HG02884 (cell line): Measurements from ENCODE around the gene AFF2.

Experiments used
- ATAC-seq: cut with Tn5 transposase; IDR thresholded peaks from one replicate; pipeline ENCODE4 v1.9.1; 2021; ENCODE audit warnings: mild to moderate bottlenecking, moderate library complexity; ENCODE audit not compliant: unreplicated experiment

The AFF2 gene

DNA sequence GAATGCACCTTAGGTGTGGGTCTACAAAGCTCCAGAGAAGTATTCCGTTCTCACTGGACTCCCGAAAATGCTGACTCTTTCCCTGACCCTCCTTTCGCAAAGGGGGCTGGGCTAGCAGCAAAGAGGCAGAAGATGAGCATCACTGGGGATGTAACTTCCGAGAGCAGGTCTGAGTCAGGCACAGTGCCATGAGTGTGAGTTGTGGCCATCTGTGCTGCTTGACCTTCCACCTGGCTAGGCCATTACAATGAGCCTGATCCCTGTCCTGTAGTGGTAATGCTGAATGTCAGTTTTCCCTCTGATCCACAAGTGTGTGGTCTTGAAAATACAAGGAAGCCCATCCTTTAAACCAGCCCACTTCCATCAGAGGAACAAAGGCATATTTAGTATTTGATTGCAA, 479.4 kb downstream of the AFF2 start:
- no peak for ATAC-seq

DNA sequence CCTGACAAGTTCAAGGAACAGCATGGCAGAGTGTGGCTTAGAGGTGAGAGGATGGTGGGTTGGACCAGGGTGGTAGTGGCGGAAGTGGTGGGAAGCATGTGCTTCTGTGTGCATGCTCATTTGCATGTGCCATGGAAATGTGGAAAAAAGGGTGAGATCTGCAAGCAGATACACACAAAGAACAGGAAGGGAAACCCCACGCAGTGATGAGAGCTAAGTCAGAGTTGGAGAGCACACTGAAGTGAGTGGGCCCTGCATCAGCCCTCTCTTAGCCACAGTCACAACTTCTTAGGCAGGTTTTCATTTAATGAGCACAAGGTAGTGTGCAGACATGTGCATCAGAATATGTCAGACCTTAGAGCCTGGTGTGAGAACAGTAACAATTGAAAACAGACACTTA, 483.8 kb downstream of the AFF2 start:
- ATAC-seq, result peak; percentile 47

DNA sequence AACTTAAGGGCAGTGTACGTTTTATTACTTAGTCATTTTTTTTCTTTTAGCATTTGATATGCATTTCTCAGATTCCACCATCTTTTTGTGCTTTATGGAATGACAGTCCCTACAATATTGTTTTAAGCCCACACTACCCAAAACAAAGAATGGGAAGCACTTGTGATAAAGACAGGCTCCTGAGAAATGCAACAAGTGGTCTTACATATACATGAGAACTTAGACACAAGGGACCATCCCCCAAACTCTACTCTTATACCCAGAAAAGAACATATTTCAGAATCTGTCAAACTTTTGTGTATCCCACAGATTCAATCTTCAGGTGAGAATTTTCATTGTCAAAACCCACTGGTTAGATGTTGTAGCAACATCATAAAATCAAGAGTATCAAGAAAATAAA, 491.1 kb downstream of the AFF2 start:
- no peak for ATAC-seq

DNA sequence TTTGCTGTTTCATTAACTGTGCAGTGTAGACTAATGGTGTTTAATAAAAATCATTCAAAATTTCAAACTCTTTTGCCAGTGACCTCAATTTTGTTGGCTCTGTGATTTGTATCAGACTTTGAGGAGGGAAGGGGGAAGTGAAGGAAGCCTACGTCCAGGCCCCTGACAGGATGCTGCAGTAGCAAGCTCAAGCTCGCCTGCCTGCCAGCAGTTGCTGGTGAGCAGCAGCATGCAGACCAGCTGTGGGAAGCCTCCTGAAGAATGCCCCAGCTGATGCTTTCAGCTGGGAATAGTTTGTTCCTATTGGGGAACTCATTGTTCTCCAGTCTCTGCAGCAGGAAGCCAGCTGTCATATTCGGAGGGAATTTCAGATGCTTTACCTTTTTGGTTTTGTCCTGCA, 495.2 kb downstream of the AFF2 start:
- no peak for ATAC-seq

DNA sequence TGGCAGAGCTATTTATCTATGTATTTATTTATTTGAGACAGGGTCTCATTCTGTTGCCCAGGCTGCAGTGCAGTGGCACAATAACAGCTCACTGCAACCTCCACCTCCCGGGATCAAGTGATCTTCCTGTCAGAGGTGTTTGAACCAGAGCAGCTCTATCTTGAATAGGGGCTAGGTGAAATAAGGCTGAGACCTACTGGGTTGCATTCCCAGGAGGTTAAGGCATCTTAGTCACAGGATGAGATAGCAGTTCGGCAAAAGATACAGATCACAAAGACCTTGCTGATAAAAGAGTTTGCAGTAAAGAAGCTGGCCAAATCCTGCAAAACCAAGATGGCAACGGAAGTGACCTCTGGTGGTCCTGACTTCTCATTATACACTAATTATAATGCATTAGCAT, 501.9 kb downstream of the AFF2 start:
- ATAC-seq, result no peak

DNA sequence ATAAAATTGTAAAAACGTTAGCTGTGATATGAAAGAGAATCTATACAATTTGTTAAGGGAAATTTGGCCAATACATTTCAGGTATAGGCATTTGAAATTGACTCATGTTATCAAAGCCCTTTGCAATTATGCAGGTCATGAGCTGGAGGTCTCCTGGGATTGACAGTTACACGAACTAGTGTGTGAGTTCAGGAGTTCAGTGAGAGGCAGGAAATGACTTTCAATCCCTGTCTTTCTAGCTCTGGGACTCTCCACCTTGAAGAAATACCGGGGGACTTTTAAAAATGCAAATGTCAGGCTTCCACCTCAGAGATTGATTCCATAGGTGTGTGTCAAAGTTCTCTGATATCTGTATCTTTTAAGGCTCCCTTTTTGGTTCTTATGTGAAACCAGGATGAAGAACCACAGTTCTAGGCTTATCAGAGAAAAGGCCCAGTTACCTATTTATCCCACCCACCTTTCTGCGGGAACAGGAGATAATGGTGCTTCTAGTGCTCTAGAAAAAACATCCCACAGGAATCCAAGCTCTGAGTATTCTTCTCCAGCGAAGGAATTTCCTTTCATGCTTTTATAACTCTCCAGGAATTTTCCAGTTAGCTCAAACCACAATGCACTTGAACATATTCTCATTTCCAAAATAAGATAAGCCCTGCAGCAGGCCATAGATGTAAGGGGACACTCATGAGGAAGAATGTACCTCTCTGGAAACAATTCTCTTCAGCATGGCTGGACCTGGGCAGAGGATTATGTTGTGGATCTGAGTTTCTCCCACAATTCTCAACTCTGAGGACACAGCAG, 503.6 kb downstream of the AFF2 start:
- ATAC-seq, result peak; percentile 54

DNA sequence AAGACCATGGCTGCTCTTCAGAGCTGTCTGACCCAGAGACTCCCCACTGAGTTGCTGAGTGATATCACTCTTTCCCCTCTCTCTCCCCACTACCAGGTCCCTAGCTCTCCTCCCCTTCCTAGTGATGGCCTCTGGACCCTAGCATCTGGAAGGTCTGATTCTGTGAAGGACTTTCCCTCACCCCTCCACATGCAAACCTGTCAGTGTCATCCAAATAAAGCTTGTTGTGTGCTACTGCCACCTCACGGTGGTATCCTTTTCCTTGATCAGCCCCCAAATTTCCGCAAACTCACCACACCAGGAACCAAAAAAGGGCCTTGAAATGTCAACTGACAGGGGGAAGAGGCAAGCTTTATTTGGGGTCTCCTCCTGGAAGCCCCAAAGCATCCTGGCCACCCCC, 504.5 kb downstream of the AFF2 start:
- no peak for ATAC-seq

DNA sequence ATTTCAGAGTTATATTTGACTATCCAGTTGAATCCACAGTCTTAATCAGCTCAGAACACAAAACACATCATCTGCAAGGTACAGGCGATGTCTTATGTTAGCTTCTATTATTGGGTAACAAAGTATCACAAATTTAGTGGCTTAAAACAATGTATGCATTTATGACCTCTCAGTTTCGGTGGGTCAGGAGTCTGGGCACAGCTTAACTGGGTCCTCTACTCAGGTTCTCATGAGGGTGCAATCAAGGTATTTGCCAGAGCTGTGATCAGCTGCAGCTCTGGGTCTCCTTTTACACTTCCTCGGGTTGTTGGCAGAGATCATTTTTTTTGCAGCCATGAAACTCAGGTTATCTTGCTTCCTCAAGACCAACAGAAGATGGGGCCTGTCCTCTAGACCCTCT, 505.8 kb downstream of the AFF2 start:
- no peak for ATAC-seq

DNA sequence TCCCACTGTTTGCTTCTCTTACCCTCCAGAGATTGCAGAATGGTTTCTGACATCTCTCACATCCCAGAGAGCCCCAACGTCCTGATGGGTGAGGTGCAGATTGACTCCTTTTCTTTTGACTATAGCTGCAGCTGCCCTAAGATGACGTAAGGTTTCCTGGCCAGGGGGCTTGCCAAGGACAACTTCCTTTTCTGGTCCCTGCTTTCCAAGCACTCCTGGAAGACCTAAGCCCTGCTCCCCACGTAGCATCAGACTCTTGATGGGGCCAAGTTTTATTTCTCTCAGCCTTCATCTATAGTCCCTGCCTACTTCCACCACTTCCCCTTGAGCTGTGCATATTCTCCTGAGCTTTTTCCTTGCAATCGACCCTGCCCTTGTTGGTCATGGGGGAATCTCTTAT, 507.0 kb downstream of the AFF2 start:
- ATAC-seq, result no peak

DNA sequence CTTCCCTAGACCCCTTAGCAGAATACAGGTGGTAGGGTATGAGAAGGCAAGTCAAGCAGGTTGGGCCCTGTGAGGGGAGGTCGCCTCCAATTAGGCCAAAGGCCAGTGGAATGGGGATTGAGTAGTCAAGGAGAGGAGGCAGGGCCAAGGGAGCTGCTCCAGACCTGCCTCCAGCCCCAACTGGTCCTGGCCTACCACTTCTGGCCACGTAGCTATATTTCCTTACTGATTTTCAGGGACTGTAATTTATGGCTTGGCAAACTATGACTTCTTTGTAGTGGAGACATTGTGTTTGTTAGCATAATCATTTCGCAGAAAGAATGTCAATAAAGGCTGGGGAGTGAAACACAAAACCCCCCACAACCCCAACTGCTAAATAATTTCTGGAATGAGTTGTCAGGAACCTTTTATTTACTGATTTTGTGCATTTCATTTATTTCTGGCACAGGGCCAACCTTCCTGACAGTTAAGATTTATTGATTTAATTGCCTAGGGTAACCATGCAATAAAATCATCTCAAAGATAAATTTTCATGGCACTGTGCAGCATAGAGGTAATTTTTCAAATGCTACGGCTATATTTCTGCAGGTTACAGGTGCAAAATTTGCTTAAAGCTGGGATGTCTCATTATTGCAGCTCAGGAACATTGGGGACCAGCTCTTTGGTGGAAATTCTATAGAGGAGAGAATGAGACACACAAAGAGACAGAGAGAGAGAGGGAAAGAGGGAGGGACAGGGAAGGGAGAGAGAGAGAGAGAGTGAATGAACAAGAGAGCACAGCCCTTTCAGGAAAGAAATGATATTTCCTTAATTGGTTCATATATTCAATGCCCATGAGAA, 509.8 kb downstream of the AFF2 start:
- no peak for ATAC-seq

DNA sequence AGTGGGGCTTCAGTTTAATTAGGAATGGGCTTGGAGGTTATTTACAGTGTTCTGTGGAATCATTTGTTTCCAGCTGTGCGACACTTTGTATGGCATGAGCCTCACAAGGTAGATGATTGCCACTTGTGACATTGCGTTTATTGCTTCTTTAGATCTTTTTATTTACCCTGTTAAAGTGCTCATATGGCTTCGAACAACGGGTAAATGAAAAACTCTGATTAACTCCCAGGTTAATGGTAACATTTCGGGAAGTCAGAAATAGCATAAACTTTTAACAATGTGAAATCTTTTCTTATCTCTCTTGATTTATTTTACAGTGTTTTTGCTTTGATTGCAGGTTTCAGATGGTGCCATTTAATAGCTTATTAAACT, 510.4 kb downstream of the AFF2 start:
- no peak for ATAC-seq

DNA sequence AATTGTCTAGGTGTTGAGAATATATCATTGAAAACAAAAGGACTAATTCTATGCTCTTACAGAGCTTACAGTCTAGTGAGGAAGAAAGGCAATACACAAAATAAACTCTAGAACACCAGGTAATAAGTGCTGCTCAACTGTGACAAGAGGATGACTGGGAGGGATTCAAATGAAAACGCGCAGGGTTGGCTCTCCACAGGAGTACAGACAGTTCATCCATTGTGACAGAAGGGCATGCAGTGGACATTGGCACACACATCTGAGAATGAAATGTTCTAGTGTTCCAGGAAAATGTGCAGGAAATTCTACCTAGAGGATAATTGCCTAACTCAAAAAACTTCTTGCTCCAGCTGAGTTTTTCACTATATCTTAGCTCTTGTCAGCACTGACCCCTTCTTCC, 512.7 kb downstream of the AFF2 start:
- ATAC-seq, result no peak

DNA sequence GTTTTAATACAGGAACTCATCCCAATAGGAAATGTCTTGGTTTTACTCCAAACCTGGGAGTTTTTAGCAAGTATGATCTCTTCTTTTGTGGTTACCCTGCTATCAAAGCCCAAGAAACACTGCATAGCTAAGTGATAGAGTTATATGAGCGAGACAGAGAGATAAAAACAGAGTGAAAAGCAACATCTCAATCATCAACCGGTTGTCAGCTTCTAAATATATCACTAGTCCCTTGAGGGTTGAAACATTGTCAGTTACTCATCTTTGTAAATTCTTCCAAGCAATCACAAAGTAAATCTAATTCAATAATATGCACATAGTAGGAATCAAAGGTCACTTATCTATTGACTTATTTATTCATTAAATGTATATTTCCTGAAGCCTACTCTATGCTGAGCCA, 520.7 kb downstream of the AFF2 start:
- no peak for ATAC-seq

DNA sequence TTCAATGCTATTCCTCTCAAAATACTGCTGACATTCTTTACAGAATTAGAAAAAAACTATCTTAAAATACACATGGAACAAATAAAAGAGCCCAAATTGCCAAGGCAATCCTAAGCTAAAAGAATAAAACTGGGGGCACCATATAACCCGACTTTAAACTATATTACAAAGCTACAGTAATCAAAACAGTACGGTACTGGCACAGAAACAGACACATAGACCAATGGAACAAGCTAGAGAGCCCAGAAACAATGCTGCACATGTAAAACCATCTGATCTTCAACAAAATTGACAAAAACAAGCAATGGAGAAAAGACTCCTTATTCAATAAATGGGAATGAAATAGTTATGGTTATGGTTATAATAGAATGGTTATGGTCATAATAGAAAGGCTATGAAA, 522.1 kb downstream of the AFF2 start:
- ATAC-seq, result no peak

DNA sequence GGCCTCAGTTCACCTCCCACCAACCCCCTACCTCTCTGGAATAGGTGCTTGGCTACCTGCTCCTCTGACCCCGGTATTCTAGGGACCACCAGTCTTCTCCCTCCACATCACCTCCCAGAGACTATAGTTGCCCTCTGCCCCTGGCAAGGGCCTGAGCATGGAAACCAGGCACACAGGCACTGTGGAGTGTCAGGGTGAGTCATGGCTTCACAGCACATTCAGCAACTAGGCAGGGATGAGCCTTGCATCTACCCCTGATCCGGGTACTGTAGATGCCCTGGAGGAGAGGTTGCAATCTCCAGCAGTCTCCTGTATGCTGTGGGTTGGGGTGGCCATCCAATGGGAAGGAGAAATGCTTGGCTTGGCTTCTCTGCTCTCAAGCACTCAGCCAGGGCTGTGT, 532.0 kb downstream of the AFF2 start:
- ATAC-seq, result no peak

DNA sequence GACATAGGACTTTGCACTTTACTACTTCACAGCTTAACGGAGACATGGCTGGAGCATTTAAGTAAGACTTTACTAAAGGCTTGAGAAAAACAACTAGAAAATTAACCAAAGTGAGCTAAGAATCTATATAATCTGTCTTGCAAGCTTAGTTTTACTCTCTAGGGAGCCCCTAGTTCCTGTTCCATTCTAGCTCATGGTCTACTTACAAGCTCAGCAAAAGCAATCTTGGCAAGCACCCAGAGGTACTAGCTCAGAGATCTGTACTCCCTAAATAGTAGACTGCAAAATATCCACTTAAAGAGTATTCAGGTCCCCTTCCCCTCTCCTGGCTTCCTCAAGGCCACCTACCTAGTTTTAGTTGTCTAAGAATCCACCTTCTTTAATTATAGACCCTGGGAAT, 535.7 kb downstream of the AFF2 start:
- ATAC-seq, result no peak

DNA sequence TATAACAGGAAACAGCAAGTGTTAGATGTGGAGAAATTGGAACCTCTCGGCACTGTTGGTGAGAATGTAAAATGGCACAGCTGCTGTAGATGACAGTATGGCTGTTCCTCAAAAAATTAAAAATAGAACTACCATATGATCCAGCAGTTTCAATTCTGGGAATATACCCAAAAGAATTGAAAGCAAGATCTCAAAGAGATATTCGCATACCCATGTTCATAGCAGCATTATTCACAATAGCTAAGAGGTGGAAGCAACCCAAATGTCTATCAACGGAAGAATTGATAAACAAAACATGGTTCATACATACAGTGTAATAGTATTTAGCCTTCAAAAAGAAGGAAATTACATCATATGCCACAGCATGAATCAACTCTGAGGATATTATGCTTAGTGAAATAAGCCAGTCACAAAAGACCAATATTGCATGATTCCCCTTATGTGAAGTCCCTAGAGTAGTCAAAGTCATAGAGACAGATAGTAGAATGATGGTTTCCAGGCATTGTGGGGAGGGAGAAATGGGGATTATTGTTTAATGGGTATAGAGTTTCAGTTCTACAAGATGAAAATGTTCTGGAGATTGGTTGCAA, 537.0 kb downstream of the AFF2 start:
- ATAC-seq, result no peak

DNA sequence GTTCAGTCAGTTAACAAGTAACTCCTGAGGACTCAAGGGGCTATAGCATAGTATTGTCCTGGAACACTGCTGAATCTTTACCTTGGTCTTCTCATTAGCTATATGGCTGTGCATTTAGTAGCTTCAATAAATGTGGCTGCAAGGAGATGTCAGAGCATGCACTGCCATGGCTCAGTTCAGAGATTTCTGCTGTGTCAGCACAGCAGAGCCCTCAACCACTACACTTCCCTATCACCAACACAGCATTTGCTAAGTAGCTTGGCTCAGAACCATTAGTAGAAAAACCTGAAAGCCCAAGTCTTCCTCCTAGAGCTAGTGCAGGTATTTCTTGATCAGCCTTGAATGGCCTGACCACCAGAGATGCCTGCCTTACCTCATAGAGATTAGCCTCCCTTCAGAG, 538.6 kb downstream of the AFF2 start:
- ATAC-seq, result no peak

DNA sequence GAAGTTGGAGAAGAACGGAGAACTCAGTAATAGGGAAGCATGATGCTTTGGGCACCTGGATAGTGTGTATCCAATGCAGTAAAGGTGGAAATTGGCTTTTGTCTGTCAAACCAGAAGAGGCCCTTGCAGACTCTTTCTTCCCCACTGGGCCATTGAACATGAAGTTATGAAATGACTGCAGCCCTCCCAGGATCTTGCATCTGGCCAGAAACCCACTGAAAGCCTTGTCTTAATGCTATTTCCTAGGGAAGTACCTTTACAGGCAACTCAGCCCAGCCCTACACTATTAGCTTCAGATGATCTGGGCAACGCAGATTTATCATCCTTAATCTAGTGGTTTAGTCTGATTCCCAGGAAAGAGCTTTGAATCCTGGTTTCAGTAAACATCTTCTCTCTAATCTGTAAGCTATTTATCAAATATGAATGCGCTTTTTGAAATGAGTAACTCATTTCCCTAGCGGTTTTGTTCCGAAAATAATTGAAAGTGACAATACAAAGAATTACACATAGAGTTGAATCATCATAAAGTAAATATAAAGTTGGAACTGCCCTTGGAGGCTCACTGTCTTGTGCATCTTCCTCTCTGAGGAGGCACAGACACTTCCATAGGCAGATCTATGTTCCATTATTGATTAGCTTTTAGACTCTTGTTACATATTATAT, 540.6 kb downstream of the AFF2 start:
- ATAC-seq, result peak; percentile 57

DNA sequence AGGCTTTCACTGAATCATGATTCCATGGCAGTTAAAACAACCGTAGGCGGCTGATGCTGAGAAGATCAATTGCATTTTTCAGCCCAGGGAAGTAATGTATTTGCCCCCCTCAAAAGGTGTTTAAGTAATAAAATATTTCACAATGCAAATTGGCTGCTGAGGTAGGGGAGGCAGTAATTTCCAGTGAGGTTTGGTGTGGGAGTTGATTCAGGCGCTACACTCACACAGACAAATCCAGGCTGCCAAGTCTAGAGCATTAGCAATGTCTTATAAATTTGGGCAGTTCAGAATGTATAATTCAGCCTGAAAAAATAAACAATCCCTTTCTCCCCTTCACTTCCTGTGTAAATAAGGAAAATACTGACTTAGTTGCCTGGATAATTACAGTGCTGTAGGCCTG, 543.0 kb downstream of the AFF2 start:
- ATAC-seq, result no peak

DNA sequence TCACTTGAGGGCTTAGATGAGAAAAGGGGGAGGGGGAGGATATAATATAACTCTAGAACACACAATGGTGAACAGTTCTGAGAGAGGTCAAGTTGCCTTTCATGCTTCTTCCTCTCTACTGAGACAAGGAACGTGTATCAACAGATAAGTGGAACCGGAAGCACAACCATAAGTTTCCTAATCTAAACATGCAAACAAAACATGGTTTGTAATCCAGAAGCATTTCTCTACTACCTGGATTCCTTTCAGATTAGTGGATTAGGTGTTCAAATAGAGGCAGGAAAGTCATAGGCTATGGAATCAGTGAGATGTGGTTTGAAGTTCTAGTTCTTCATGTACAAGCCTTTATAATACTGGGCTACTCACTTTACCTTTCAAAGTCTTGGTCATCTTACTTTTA, 544.1 kb downstream of the AFF2 start:
- no peak for ATAC-seq
